ENCODE results near the gene TRIB2. TPM values are rescaled to one million over a fixed set of nuclear protein-coding genes. Genes with fewer than 3 reads are reported as not detected.

The TRIB2 gene
- total RNA-seq, 1 donor from 2014 or later: 14.2 TPM

GRCh38 chr2:12764849-12765605 lies 48.3 kb downstream of the TRIB2 start:
- no peak for TF ChIP-seq CTCF (conservative IDR thresholded peaks at IDR 0.05; ENCODE audit: low read depth, low read length)
- DNase-seq (ENCODE audit: low read depth): no peak
- H3K4me3 ChIP-seq (ENCODE audit: low read depth, low read length): no peak overlapping the region

GRCh38 chr2:12766421-12766879 lies 49.7 kb downstream of the TRIB2 start:
- no peak for TF ChIP-seq CTCF (conservative IDR thresholded peaks at IDR 0.05; ENCODE audit: low read depth, low read length)
- no peak for DNase-seq (ENCODE audit: low read depth)
- H3K4me3 ChIP-seq (ENCODE audit: low read depth, low read length): no peak overlapping the region

- TF ChIP-seq CTCF (conservative IDR thresholded peaks at IDR 0.05; ENCODE audit: low read depth, low read length): no peak
- DNase-seq (ENCODE audit: low read depth): no peak
- H3K4me3 ChIP-seq (ENCODE audit: low read depth, low read length): no peak overlapping the region
Measured at GRCh38 chr2:12767541-12767940, 50.8 kb downstream of the TRIB2 start.

GRCh38 chr2:12767996-12768624 lies 51.4 kb downstream of the TRIB2 start:
- no peak for TF ChIP-seq CTCF (conservative IDR thresholded peaks at IDR 0.05; ENCODE audit: low read depth, low read length)

GRCh38 chr2:12769492-12770105 lies 52.9 kb downstream of the TRIB2 start:
- no peak overlapping the region for H3K4me3 ChIP-seq (ENCODE audit: low read depth, low read length)
- no peak for DNase-seq (ENCODE audit: low read depth)
- TF ChIP-seq CTCF (conservative IDR thresholded peaks at IDR 0.05; ENCODE audit: low read depth, low read length): no peak

More at GRCh38 chr2:12767996-12768624, 51.4 kb downstream of the TRIB2 start:
- no peak overlapping the region for H3K4me3 ChIP-seq (ENCODE audit: low read depth, low read length)
- DNase-seq (ENCODE audit: low read depth): no peak

GRCh38 chr2:12770300-12770968 lies 53.7 kb downstream of the TRIB2 start:
- no peak overlapping the region for H3K4me3 ChIP-seq (ENCODE audit: low read depth, low read length)
- no peak for TF ChIP-seq CTCF (conservative IDR thresholded peaks at IDR 0.05; ENCODE audit: low read depth, low read length)
- no peak for DNase-seq (ENCODE audit: low read depth)

Data from epithelial cell of proximal tubule (primary cell).